ENCODE results near the gene RPUSD2.

DNA sequence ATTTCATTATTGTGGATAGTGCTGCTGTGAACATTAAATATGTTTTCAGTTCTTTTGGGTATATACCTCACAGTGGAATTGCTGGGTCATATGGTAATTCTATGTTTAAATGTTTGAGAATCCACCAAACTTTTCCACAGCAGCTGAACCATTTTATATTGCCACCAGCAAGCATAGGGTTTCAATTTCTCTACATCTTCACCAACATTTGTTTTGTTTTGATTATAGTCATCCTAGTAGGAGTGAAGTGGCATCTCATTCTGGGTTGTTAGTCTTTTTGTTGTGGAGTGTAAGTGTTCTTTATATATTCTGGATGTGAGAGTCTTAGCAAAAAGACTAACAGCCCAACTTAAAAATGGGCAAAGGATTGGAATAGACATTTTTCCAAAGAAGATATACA lies 6.0 kb downstream of the RPUSD2 start:
- TF ChIP-seq POLR2A (IDR thresholded peaks at IDR 0.05; ENCODE audit: low read depth, low read length) (no peak), TAF1 (IDR thresholded peaks at IDR 0.05; ENCODE audit: borderline replicate concordance, low read depth, low read length) (no peak), POLR2AphosphoS5 (IDR thresholded peaks at IDR 0.05; ENCODE audit: low read depth, low read length) (no peak)
